GM21723 (cell line): ENCODE data around the gene EPHB2.

ENCODE experiments used
- ATAC-seq: cut with Tn5 transposase; IDR thresholded peaks from one replicate; pipeline ENCODE4 v1.9.1; 2021; ENCODE audit warnings: mild to moderate bottlenecking, moderate library complexity; ENCODE audit not compliant: unreplicated experiment

Gene EPHB2

GRCh38 chr1:22777388-22778057, 66.9 kb downstream of the EPHB2 start:
- no peak for ATAC-seq

- ATAC-seq, result no peak
Observed at GRCh38 chr1:22778408-22778807, 67.8 kb downstream of the EPHB2 start.

DNA sequence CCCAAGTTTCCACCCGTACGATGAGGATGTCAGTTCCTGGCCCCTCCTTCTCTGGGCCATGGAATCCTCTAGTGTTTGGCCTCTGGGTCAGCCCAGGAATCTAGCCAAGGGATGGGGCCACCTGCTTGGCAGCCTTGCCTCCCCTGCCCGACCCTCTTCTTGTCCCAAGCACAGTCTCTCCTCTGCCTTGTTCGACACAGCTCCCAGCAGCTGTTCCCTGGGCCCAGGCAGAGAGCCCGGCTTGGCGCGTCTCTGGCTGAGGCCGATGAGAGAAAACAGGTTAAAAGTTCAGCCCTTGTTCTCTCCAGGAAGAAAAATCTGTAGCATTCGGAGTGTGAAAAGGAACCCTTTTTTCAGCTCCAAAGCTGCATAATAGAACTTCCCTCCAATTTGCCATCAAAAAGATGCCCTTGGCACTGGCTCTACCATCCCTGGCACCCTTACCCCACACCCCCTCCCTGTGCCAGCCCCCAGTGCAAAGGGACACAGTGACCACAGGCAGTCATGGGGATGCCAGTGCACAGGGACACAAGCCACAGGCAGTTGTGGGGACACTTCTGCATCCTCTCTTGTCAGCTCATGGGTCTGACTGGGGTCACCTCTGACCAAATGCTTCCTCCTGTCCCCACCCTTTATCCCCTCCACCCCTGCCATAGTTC, 68.4 kb downstream of the EPHB2 start:
- ATAC-seq, result no peak

GRCh38 chr1:22780696-22781095, 70.1 kb downstream of the EPHB2 start:
- no peak for ATAC-seq

- ATAC-seq, result no peak
Observed at GRCh38 chr1:22781483-22781882, 70.8 kb downstream of the EPHB2 start.

GRCh38 chr1:22782406-22782805, 71.8 kb downstream of the EPHB2 start:
- no peak for ATAC-seq

DNA sequence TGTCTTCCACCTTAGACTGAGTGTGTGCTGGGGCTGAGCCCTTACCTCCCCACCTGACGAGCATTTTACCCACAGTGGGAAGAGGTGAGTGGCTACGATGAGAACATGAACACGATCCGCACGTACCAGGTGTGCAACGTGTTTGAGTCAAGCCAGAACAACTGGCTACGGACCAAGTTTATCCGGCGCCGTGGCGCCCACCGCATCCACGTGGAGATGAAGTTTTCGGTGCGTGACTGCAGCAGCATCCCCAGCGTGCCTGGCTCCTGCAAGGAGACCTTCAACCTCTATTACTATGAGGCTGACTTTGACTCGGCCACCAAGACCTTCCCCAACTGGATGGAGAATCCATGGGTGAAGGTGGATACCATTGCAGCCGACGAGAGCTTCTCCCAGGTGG, 73.7 kb downstream of the EPHB2 start:
- no peak for ATAC-seq

DNA sequence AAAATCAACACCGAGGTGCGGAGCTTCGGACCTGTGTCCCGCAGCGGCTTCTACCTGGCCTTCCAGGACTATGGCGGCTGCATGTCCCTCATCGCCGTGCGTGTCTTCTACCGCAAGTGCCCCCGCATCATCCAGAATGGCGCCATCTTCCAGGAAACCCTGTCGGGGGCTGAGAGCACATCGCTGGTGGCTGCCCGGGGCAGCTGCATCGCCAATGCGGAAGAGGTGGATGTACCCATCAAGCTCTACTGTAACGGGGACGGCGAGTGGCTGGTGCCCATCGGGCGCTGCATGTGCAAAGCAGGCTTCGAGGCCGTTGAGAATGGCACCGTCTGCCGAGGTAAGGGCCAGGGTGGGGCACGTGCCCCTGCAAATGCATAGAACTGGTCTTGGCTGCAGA, 74.1 kb downstream of the EPHB2 start:
- ATAC-seq, result no peak

GRCh38 chr1:22786101-22786500, 75.5 kb downstream of the EPHB2 start:
- no peak for ATAC-seq

DNA sequence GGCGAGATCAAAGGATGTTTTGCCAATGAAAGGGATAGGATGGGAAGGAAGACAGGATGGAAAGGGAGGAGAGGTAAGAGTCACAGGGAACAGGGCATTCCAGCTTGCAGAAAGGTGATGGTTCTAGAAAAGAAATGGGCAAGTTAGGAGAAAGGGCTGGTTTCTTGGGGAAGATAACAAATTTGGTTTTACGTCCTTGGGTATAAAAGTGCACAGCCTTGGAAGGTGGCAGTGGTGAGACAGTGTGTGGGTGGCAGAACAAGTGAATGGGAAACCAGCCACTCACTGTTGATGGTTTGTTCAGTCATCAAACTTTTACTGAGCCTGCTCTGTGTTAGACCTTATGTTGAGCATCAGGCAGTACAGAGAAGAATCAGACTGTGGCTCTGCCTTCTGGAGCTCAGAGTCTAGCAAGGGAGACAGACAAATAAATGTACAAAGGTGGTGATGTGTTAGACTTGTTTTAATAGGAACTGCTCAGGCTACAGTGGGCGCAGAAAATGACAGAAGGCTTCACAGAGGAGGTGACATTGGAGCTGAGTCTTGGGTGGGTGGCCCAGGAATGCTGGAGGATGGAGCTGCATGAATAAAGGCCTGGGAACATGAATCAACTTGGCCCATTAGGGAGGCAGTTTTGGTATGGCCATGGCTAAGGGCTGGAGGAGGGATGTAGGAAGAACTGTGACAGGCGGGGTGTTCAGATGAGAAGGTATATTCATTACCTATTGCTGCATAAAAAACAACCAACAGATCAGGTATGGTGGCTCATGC, 76.3 kb downstream of the EPHB2 start:
- no peak for ATAC-seq

- ATAC-seq, result no peak
Observed at GRCh38 chr1:22787636-22788035, 77.0 kb downstream of the EPHB2 start.

GRCh38 chr1:22788254-22788661, 77.6 kb downstream of the EPHB2 start:
- no peak for ATAC-seq

DNA sequence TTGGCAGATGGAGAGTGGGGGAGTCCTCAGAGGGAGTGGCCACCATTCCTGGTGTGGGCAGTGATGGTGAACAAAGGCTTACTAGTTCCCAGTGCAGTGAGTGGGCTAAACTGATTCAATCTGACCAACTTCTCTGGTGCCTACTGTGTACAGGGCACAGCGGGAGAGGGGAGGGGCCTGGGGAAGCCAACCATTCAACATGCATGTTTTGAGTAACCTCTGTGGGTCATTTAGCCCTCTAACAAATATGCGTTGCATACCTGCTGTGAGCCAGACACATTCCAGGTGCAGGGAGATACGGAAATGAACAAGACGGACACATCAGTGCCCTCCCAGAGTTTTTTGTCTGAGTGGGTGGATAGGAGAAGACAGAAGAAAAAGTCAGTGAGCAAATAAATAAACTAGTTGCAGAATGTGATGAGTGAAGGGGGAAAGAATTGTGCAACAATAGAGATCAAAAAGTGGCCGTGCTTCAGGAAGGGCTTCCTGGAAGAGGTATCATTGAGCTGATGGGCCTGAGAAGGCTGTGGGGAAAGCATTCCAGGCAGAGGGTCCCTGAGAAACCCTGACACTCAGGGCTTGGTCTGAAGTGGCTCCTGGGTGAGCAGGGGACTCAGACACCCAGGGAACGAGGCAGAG, 78.8 kb downstream of the EPHB2 start:
- no peak for ATAC-seq

- no peak for ATAC-seq
Observed at GRCh38 chr1:22790232-22791008, 79.8 kb downstream of the EPHB2 start.

GRCh38 chr1:22791831-22792347, 81.2 kb downstream of the EPHB2 start:
- no peak for ATAC-seq

- ATAC-seq, result no peak
Observed at GRCh38 chr1:22792396-22793160, 81.9 kb downstream of the EPHB2 start.

GRCh38 chr1:22793647-22794046, 83.0 kb downstream of the EPHB2 start:
- ATAC-seq, result no peak

DNA sequence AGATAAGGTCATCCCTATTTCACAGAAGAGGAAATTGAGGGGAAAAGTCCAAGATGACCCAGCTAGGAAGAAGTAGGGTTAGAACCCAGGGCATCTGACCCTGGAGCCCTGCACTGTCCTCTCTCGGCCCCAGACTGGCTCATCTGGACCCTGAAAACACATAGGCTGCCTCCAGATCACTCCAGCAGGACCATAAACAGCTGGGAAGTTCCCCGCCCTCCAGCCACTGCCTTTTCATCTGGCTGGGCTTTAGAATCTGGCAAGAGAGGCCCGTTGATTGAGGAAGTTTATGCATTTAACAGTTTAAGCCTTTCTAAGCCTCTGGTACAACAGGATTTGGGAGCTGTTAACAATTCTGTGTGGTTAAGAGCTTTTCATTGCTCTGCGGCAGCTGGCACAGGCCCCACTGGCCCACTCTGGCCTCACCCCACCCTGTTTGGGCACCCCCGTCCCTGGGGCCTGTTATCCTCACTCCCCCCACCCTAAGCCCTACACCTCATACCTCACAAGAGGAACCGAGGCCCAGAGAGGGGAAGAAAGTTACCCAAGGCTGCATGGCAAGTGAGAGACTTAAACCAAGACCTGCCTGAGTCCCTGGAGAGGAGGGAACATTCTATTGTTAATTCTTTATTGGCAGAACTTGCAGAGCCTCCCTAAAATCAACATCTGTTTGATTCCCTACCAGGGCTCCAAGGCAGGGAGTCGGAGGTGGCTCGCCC, 84.2 kb downstream of the EPHB2 start:
- no peak for ATAC-seq

- ATAC-seq, result no peak
Observed at GRCh38 chr1:22795366-22795714, 84.7 kb downstream of the EPHB2 start.
